HCT116 (cell line): ENCODE data around the gene PLCD1. TPM values are rescaled to one million over a fixed set of nuclear protein-coding genes. Genes with fewer than 3 reads are reported as not detected.

Experiments used
- ATAC-seq: fragments of 200-7000 bp; cut with Tn5 transposase; 2 replicates; pipeline ENCODE4 v1.9.1; 2020; ENCODE audit warnings: mild to moderate bottlenecking, moderate library complexity
- BruUV-seq: library from RNA; stranded (reverse); fragments of 400-500 nt; replicated peaks from 2 replicates; lab custom pipeline; 2021; lab: Mats Ljungman, UMichigan
- CTCF ChIA-PET: fragments of 300-600 bp; sonication (Branson Sonifier 250); formaldehyde crosslinking; loops from one replicate; lab custom pipeline; 2021; ENCODE audit warnings: antibody characterized with exemption; lab: Charles Lee
- POLR2A ChIA-PET: fragments of 300-600, 350-600 bp; sonication (Branson Sonifier 250); formaldehyde crosslinking; loops from one replicate; lab custom pipeline; 2021; ENCODE audit warnings: antibody characterized with exemption; lab: Charles Lee
- RAD21 ChIA-PET, 2 experiments: fragments of 300-600 bp; sonication (Branson Sonifier 250); formaldehyde crosslinking; loops; one replicate each; lab custom pipeline; 2023; ENCODE audit warnings: low total read pairs in 2 of 2; ENCODE audit not compliant: uncharacterized antibody in 2 of 2, unreplicated experiment in 2 of 2, low non-redundant PET in 1 of 2; lab: Charles Lee
- DNase-seq: peaks from one replicate; pipeline ENCODE4 v3.0.0-alpha.2; 2010; ENCODE audit warnings: low read depth, low spot score
- H2AFZ ChIP-seq: fragments of 200-600 bp; shearing (Covaris generic), sonication (generic); 2 replicates; pipeline ENCODE4 v1.6.1; 2017; ENCODE audit warnings: low read depth, mixed run types, mixed read lengths, antibody characterized with exemption, low read length; ENCODE audit not compliant: poor library complexity, severe bottlenecking
- H3K27ac ChIP-seq: 2 replicates; pipeline ENCODE4 v1.5.1; 2012; ENCODE audit warnings: low read depth, low read length
- H3K27me3 ChIP-seq: fragments of 200-600 bp; sonication (generic); 2 replicates; pipeline ENCODE4 v1.6.1; 2016; ENCODE audit warnings: mixed run types, low read length, mixed read lengths; ENCODE audit not compliant: insufficient read depth
- H3K36me3 ChIP-seq, 2 experiments: fragments of 200-500 bp in 1 of 2; fragments of 200-600 bp in 1 of 2; sonication (Bioruptor generic) in 1 of 2; sonication (generic) in 1 of 2; 2 replicates each; pipeline versions ENCODE4 v1.5.1 to v1.6.1; 2014 to 2016; ENCODE audit warnings: low read length in 2 of 2, inconsistent platforms in 1 of 2, mixed read lengths in 1 of 2, mixed run types in 1 of 2; ENCODE audit not compliant: insufficient read depth in 2 of 2, control insufficient read depth in 1 of 2
- H3K4me1 ChIP-seq, 2 experiments: fragments of 200-600 bp in 1 of 2; sonication (generic) in 1 of 2; 2 replicates each; pipeline versions ENCODE4 v1.5.1 to v1.6.1; 2012 to 2017; ENCODE audit warnings: low read length in 2 of 2, inconsistent platforms in 1 of 2, mild to moderate bottlenecking in 1 of 2, mixed read lengths in 1 of 2, mixed run types in 1 of 2, moderate library complexity in 1 of 2; ENCODE audit not compliant: insufficient read depth in 2 of 2, control insufficient read depth in 1 of 2
- H3K4me2 ChIP-seq: fragments of 200-600 bp; sonication (generic); 2 replicates; pipeline ENCODE4 v1.6.1; 2017; ENCODE audit warnings: mixed run types, low read length, mixed read lengths
- H3K4me3 ChIP-seq, 2 experiments: fragments of 200-600 bp in 1 of 2; sonication (generic) in 1 of 2; replicated peaks in 1 of 2; 2 replicates each; pipeline ENCODE4 v1.5.1; 2011 to 2016; ENCODE audit warnings: low read length in 2 of 2, control low read depth in 1 of 2, low read depth in 1 of 2, mild to moderate bottlenecking in 1 of 2, mixed read lengths in 1 of 2, mixed run types in 1 of 2
- H3K79me2 ChIP-seq: fragments of 200-600 bp; sonication (generic); 2 replicates; pipeline ENCODE4 v1.6.1; 2017; ENCODE audit warnings: mild to moderate bottlenecking, mixed run types, low read length, moderate library complexity, mixed read lengths; ENCODE audit not compliant: insufficient read depth
- H3K9ac ChIP-seq: fragments of 200-600 bp; sonication (generic); 2 replicates; pipeline ENCODE4 v1.6.1; 2016; ENCODE audit warnings: low read length, mixed read lengths
- H3K9me2 ChIP-seq: fragments of 200-600 bp; sonication (generic), shearing (Covaris generic); 2 replicates; pipeline ENCODE4 v1.6.1; 2017; ENCODE audit warnings: mixed run types, mild to moderate bottlenecking, moderate library complexity; ENCODE audit not compliant: insufficient read depth
- H3K9me3 ChIP-seq, 2 experiments: fragments of 200-500 bp in 1 of 2; fragments of 200-600 bp in 1 of 2; sonication (Bioruptor generic) in 1 of 2; sonication (generic) in 1 of 2; 2 replicates each; pipeline ENCODE4 v1.6.1; 2014 to 2017; ENCODE audit warnings: low read length in 2 of 2, mixed read lengths in 2 of 2, inconsistent platforms in 1 of 2, low read depth in 1 of 2, mild to moderate bottlenecking in 1 of 2, mixed run types in 1 of 2, moderate library complexity in 1 of 2; ENCODE audit not compliant: control insufficient read depth in 1 of 2, insufficient read depth in 1 of 2
- H4K20me1 ChIP-seq: fragments of 200-600 bp; sonication (generic), shearing (Covaris generic); 2 replicates; pipeline ENCODE4 v1.6.1; 2017; ENCODE audit warnings: mixed run types, mild to moderate bottlenecking, moderate library complexity; ENCODE audit not compliant: insufficient read depth
- CBX3 ChIP-seq: IDR thresholded peaks from 2 replicates; pipeline ENCODE4 v1.6.1; 2012; ENCODE audit warnings: low read depth
- CEBPB ChIP-seq: IDR thresholded peaks from 2 replicates; pipeline ENCODE4 v1.6.1; 2012; ENCODE audit warnings: low read depth
- EZH2 ChIP-seq: fragments of 200-600 bp; sonication (generic); IDR thresholded peaks from 2 replicates; pipeline ENCODE4 v1.6.1; 2017; ENCODE audit warnings: antibody characterized with exemption, mixed run types
- EZH2phosphoT487 ChIP-seq: fragments of 200-600 bp; IDR thresholded peaks from 2 replicates; pipeline ENCODE4 v1.6.1; 2018; ENCODE audit warnings: antibody characterized with exemption, borderline replicate concordance
- JUND ChIP-seq: IDR thresholded peaks from 2 replicates; pipeline ENCODE4 v1.6.1; 2012
- POLR2AphosphoS5 ChIP-seq: IDR thresholded peaks from 2 replicates; pipeline ENCODE4 v1.6.1; 2011; ENCODE audit warnings: mild to moderate bottlenecking, low read depth, low read length, moderate library complexity
- RAD21 ChIP-seq: IDR thresholded peaks from 2 replicates; pipeline ENCODE4 v1.6.1; 2012; ENCODE audit warnings: low read depth, mild to moderate bottlenecking
- SP1 ChIP-seq: IDR thresholded peaks from 2 replicates; pipeline ENCODE4 v1.6.1; 2012; ENCODE audit warnings: low read depth
- TCF7L2 ChIP-seq: IDR thresholded peaks from 2 replicates; pipeline ENCODE4 v1.7.0; 2011; ENCODE audit warnings: borderline replicate concordance, inconsistent platforms; ENCODE audit not compliant: insufficient read depth, insufficient read length; ENCODE audit errors: extremely low read depth
- YY1 ChIP-seq: IDR thresholded peaks from 2 replicates; pipeline ENCODE4 v1.6.1; 2011; ENCODE audit warnings: low read length, low read depth, moderate library complexity, mild to moderate bottlenecking; ENCODE audit not compliant: insufficient replicate concordance; ENCODE audit errors: extremely low read depth
- ZNF274 ChIP-seq: fragments of 200-500 bp; sonication (Bioruptor generic); IDR thresholded peaks from 2 replicates; pipeline ENCODE4 v1.6.1; 2014; ENCODE audit warnings: mild to moderate bottlenecking, low read depth, low read length, inconsistent platforms
- intact Hi-C: fragments of 100-400 bp; cut with micrococcal nuclease; formaldehyde crosslinking; loops from 2 replicates; pipeline ENCODE4 v1.10.0; 2022
- total RNA-seq: library from RNA; stranded (reverse); gene quantifications from one replicate; pipeline ENCODE4 v1.2.1, GENCODE V29; 2021; ENCODE audit not compliant: unreplicated experiment
- TF ChIP-seq, protein P1 (sequence below): IDR thresholded peaks from 2 replicates; pipeline ENCODE4 v1.6.1; 2012
- TF ChIP-seq, protein P2 (sequence below): IDR thresholded peaks from 2 replicates; pipeline ENCODE4 v1.6.1; 2012
- TF ChIP-seq, protein P3 (sequence below): IDR thresholded peaks from 2 replicates; pipeline ENCODE4 v1.6.1; 2011; ENCODE audit warnings: mild to moderate bottlenecking, low read length, moderate library complexity; ENCODE audit not compliant: insufficient replicate concordance; ENCODE audit errors: extremely low read depth

PLCD1 gene
- total RNA-seq, 1 experiment from 2014 or later, result 15.9 TPM

- Histone ChIP-seq H3K36me3 (peaks cover 0 to 7% of the 10 kb centered on the region in 2 experiments; a peak in 2 of 4 replicates), H3K9me3 (no peaks in the 10 kb centered on the region; a peak in 1 of 4 replicates), H3K4me3 (no peak overlapping the region), H3K27ac (no peak overlapping the region), H3K4me2 (no peak overlapping the region), H3K79me2 (no peaks in the 10 kb centered on the region), H3K27me3 (no peaks in the 10 kb centered on the region), H2AFZ (no peak overlapping the region), H3K9me2 (no peaks in the 10 kb centered on the region), H3K9ac (no peak overlapping the region), H4K20me1 (no peaks in the 10 kb centered on the region), H3K4me1 (peaks cover 0 to 9% of the 10 kb centered on the region in 2 experiments; a peak in 1 of 4 replicates)
- RAD21 ChIA-PET, result no interaction called here
- CTCF ChIA-PET, result interaction anchor here (1.0 kb wide), 1 partner anchor 45 kb away, joined by 3 read pairs; no protein-coding TSS in a partner anchor
- no peak for ATAC-seq
- TF ChIP-seq YY1 (no peak), RAD21 (no peak), CEBPB (no peak), POLR2AphosphoS5 (no peak)
- TF ChIP-seq, protein P1, sequence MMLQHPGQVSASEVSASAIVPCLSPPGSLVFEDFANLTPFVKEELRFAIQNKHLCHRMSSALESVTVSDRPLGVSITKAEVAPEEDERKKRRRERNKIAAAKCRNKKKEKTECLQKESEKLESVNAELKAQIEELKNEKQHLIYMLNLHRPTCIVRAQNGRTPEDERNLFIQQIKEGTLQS, result no peak
- BruUV-seq, result no TSS peak
- intact Hi-C loops, result no loop called here
- POLR2A ChIA-PET, result no interaction called here
- DNase-seq, result no peak
Measured at GRCh38 chr3:38019658-38020341, 9.6 kb downstream of the PLCD1 start.

- Histone ChIP-seq H3K4me3 (no peak overlapping the region), H3K4me1 (peaks cover 0 to 3% of the 10 kb centered on the region in 2 experiments; a peak in 1 of 4 replicates), H3K27me3 (no peaks in the 10 kb centered on the region), H4K20me1 (no peaks in the 10 kb centered on the region), H3K9me3 (no peaks in the 10 kb centered on the region; a peak in 1 of 4 replicates), H3K79me2 (no peaks in the 10 kb centered on the region), H3K9me2 (no peaks in the 10 kb centered on the region), H3K27ac (no peak overlapping the region), H3K9ac (no peak overlapping the region), H3K4me2 (no peak overlapping the region), H2AFZ (no peak overlapping the region), H3K36me3 (peaks cover 0 to 7% of the 10 kb centered on the region in 2 experiments; a peak in 2 of 4 replicates)
- ChIA-PET CTCF (no interaction called here), POLR2A (no interaction called here), RAD21 (no interaction called here)
- ATAC-seq (no peak), DNase-seq (no peak)
- intact Hi-C loops, result no loop called here
- BruUV-seq, result no TSS peak
- TF ChIP-seq TCF7L2, result no peak
- TF ChIP-seq POLR2AphosphoS5, result no peak
- TF ChIP-seq ZNF274, result no peak
- no peak for TF ChIP-seq CBX3
- TF ChIP-seq, protein P2, sequence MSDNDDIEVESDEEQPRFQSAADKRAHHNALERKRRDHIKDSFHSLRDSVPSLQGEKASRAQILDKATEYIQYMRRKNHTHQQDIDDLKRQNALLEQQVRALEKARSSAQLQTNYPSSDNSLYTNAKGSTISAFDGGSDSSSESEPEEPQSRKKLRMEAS, result no peak
- no peak for TF ChIP-seq JUND
- TF ChIP-seq, protein P3, sequence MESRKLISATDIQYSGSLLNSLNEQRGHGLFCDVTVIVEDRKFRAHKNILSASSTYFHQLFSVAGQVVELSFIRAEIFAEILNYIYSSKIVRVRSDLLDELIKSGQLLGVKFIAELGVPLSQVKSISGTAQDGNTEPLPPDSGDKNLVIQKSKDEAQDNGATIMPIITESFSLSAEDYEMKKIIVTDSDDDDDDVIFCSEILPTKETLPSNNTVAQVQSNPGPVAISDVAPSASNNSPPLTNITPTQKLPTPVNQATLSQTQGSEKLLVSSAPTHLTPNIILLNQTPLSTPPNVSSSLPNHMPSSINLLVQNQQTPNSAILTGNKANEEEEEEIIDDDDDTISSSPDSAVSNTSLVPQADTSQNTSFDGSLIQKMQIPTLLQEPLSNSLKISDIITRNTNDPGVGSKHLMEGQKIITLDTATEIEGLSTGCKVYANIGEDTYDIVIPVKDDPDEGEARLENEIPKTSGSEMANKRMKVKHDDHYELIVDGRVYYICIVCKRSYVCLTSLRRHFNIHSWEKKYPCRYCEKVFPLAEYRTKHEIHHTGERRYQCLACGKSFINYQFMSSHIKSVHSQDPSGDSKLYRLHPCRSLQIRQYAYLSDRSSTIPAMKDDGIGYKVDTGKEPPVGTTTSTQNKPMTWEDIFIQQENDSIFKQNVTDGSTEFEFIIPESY, result no peak
- TF ChIP-seq EZH2phosphoT487, result no peak
- TF ChIP-seq SP1, result no peak
- TF ChIP-seq EZH2, result no peak
Measured at GRCh38 chr3:38018296-38019266, 10.9 kb downstream of the PLCD1 start.
